Brain microvascular endothelial cell (primary cell): ENCODE measurements around the gene RALGPS1.

Experiments used
- DNase-seq: peaks from one replicate; pipeline ENCODE4 v3.0.0-alpha.2; 2020
- H3K27ac ChIP-seq: fragments of 250-450 bp; sonication (Bioruptor Pico); 2 replicates; pipeline ENCODE4 v1.5.1; 2020; ENCODE audit warnings: mild to moderate bottlenecking, moderate library complexity
- H3K27me3 ChIP-seq: fragments of 250-450 bp; sonication (Bioruptor Pico); replicated peaks from 2 replicates; pipeline ENCODE4 v1.5.1; 2020; ENCODE audit warnings: mild to moderate bottlenecking
- H3K36me3 ChIP-seq: fragments of 250-450 bp; sonication (Bioruptor Pico); replicated peaks from 2 replicates; pipeline ENCODE4 v1.5.1; 2020; ENCODE audit warnings: mild to moderate bottlenecking
- H3K4me3 ChIP-seq: 2 replicates; pipeline ENCODE4 v1.5.1; 2011; ENCODE audit warnings: low read depth, mild to moderate bottlenecking, control low read depth, low read length, moderate library complexity
- in situ Hi-C: cut with HindIII; loops from 2 replicates; pipeline ENCODE4 v1.10.0; 2017; ENCODE audit warnings: low sequenced_read_pairs, low pct_ligation_motif_present
- TF ChIP-seq, protein P1 (sequence below): IDR thresholded peaks from 2 replicates; pipeline ENCODE4 v1.5.1; 2011; ENCODE audit warnings: low read depth, mild to moderate bottlenecking, moderate library complexity, low read length, control low read depth, inconsistent platforms; ENCODE audit errors: missing control alignments

RALGPS1 gene

DNA sequence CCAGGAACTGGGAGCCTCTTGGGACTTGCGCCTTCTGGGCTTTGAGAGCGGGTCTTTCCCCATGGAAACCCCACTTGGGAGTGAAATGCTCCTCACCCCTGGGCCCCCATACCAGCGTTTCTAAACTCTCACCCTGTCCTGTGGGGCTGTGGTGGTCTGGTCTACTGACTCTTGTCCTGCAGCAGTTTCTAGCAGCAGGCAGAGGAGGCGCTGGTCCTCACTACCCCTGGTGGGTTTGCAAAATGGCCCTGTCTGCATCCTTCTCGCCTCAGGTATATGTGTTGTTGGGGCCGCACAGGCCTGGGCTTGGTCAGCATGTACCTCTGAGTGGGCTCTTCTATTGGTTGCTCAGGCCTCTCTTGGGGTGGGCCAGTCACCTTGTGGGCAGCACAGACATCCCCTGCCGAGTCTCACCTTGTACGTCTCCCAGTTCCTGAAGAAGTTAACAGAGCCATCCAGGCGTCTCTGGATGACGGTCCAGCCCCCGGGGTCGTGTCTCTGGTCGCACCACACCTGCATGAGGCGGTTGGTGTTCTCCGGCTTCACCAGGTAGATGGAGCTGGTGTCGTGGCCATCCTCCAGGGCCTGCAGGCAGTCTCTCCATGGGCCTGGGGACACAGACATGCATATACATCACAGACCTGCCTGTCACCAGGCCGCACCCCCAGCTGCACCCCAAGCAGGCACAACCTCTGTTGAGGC is 178.9 kb downstream of the RALGPS1 start:
- Histone ChIP-seq H3K27ac (no peak overlapping the region), H3K27me3 (peaks cover 3% of the 10 kb centered on the region), H3K36me3 (no peaks in the 10 kb centered on the region), H3K4me3 (no peak overlapping the region)
- TF ChIP-seq, protein P1, sequence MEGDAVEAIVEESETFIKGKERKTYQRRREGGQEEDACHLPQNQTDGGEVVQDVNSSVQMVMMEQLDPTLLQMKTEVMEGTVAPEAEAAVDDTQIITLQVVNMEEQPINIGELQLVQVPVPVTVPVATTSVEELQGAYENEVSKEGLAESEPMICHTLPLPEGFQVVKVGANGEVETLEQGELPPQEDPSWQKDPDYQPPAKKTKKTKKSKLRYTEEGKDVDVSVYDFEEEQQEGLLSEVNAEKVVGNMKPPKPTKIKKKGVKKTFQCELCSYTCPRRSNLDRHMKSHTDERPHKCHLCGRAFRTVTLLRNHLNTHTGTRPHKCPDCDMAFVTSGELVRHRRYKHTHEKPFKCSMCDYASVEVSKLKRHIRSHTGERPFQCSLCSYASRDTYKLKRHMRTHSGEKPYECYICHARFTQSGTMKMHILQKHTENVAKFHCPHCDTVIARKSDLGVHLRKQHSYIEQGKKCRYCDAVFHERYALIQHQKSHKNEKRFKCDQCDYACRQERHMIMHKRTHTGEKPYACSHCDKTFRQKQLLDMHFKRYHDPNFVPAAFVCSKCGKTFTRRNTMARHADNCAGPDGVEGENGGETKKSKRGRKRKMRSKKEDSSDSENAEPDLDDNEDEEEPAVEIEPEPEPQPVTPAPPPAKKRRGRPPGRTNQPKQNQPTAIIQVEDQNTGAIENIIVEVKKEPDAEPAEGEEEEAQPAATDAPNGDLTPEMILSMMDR: peak; percentile 24
- in situ Hi-C loops: no loop called here
- DNase-seq: no peak

DNA sequence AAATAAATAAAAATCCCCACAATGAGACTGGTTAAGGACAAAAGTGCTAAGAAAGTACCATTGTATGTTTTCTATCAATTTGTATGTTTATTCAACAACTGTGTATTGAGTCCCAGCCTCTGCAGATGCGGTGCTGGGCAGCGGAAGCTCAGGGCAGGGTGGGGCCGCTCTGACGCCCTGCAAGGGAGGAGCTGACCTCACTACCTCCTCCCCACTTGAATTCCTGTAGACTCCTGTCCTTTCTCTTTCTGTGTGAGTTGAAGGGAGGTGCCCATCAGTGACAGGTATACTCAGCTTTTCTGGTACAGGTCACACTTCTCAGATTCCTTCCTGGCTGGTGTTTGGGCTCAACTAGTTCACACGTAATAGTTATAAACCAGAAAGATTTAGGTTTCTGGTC is 180.8 kb downstream of the RALGPS1 start:
- in situ Hi-C loops: no loop called here
- Histone ChIP-seq H3K27ac (no peak overlapping the region), H3K36me3 (no peaks in the 10 kb centered on the region), H3K4me3 (no peak overlapping the region), H3K27me3 (peaks cover 3% of the 10 kb centered on the region)
- no peak for DNase-seq
- TF ChIP-seq, protein P1: no peak

DNA sequence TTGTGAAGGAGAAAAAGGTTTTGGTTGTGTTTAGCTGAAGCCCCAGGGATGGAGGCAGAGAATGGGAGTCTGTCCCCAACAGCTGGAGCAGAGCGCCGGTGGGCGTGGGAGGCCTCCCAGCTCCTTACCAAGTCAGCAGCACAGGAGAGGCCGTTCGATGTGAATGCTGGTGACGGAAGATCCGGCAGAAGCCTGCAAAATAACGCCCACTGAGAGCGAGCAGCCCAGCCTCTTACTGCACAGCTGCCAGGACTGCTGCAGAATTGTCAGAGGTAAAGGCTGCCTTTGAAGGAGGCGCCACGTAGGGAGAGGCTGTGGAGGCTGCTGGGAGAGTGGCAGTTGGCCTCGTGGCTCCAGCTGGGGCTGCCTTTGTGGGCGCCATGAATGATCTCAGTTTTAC is 181.6 kb downstream of the RALGPS1 start:
- Histone ChIP-seq H3K27ac (no peak overlapping the region), H3K4me3 (no peak overlapping the region), H3K27me3 (peaks cover 3% of the 10 kb centered on the region), H3K36me3 (no peaks in the 10 kb centered on the region)
- in situ Hi-C loops: no loop called here
- no peak for DNase-seq
- TF ChIP-seq, protein P1: no peak

DNA sequence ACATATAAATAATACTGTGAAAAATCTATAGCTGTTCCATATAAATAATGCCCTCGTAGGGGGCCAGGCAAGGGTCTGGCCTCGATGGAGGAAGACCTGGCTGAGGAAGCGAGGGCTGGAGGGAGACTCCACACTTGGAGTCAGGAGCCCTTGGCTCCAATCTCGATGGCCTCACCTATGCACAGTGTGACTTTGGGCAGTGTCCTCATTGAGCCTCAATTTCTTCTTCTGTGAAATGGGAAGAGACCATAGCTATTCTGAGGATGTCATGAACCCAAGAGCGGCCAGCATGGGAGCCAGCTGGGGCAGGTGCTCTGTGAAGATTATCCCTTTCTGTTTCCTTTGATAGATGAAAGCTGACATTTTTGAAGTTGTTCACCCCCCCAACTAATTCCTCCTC is 183.1 kb downstream of the RALGPS1 start:
- H3K36me3 ChIP-seq: no peaks in the 10 kb centered on the region
- no peak overlapping the region for H3K27ac ChIP-seq
- H3K4me3 ChIP-seq: no peak overlapping the region
- TF ChIP-seq, protein P1: no peak
- DNase-seq: no peak
- in situ Hi-C loops: no loop called here
- H3K27me3 ChIP-seq: peaks cover 3% of the 10 kb centered on the region

DNA sequence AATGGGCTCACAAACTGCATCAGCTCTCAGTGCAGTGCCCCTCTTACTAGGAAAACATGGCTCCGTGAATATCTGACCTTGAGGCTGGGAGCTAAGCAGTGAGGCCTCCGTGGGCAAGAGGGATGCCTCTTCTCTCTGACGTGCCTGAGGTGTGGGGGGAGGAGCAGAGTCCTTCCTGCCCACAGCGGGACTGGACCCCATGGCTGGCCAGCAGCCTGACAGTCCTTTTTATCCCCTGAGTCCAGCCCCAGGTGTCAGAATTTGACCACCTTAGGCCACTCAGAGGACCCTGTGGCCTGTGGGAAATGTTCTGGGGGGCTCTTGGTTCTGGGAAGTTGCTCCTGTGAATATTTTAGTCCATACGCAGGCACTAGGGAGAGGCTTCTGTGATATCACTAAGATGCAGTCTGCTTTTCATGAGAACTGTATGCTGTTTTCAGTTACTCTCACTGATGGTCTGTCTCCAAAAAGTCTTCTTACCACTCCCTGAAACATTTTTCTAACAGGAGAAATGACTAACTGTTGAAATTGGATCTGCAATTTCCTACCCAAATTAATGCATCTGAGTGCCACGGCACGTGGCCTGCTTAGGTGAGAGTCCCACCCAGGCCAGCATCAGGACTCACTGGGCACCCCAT is 184.5 kb downstream of the RALGPS1 start:
- Histone ChIP-seq H3K27ac (no peak overlapping the region), H3K4me3 (no peak overlapping the region), H3K27me3 (peaks cover 3% of the 10 kb centered on the region), H3K36me3 (no peaks in the 10 kb centered on the region)
- in situ Hi-C loops: no loop called here
- TF ChIP-seq, protein P1: no peak
- DNase-seq: no peak
